Activated CD4-positive, CD25-positive, alpha-beta regulatory T cell treated with anti-CD3 and anti-CD28 coated beads, Interleukin-2, amount 50 U/mL, for 24 hours (primary cell): ENCODE data around the gene ARHGAP11A.

Experiments
- ATAC-seq, 2 donors: fragments of 150-1000 bp; cut with Tn5 transposase; one replicate each; pipeline ENCODE4 v1.10.0; 2021; ENCODE audit warnings: mild to moderate bottlenecking in 1 of 2, moderate library complexity in 1 of 2

ARHGAP11A gene

GRCh38 chr15:32656496-32656895 is 41.2 kb downstream of the ARHGAP11A start:
- ATAC-seq = no peak

DNA sequence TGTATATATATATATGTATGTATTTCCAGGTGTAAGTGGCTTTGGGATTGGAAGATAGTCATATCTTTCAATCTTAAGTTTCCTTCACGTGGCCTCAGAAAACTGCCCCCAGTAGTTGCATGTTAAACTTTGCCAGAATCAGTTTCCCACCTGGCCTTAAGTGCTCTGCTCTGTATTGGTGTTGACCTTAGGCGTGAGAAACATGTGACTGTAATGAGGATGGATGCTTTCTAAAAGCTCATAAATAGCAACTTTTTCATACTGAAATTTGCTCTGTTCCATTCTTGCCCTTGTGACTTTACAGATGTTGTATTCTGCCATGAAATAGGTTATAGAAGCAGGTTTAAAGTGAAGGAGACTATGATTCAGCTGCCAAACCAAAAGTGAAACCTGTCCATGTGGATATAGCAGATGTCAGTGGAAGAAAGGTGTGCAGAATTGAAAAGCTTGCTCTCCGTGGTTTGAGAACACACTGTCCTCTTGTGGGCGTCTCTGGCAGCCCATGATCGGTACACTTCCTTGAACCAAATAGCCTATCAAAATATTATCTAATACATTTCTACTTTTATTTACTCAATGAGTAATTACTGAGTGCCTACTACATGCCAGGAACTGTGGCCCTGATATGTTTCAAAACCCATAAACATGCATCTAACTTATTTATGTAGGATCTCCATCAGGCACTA is 42.0 kb downstream of the ARHGAP11A start:
- peak; percentile 79 to 89 for ATAC-seq

- ATAC-seq = no peak
These were observed 42.6 kb downstream of the ARHGAP11A start for GRCh38 chr15:32657941-32658340.

DNA sequence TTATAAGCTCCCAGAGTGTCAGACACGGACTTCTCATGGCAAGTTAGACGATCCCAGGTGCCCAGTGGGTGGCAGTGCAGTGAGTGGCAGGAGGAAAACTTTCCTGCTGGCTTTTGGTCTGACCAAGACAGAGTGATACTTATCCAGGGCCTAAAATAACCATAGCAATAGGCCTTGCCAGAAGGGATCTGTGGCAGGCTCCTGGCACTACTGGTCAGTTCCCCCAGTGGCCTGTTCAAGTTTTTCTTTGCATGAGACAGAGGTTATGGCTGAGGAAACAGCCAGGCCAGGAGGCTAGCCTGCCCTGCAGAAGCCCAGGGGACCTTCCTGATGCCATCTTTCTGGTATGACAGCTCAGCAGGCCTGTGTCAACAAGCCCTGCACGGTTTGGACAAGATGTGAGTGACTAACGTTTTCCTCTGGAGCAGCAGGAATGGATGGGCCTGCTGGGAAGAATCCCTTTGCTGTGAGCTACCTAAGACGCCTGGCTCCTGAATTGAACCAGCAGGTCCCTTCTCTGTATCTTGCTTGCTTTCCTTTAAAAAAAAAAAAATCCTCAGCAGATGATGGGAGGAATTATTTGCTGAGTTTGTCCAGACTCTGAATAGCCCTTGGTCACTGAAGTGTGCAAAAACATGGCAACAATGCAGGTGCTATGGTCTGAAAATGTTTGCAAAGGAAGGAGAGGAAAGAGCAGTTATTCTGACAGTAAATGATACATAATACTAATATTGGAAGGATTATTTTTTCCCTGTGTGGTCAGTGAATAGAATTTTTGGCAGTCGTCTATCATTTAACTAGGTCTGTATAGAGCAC is 44.2 kb downstream of the ARHGAP11A start:
- no peak for ATAC-seq

DNA sequence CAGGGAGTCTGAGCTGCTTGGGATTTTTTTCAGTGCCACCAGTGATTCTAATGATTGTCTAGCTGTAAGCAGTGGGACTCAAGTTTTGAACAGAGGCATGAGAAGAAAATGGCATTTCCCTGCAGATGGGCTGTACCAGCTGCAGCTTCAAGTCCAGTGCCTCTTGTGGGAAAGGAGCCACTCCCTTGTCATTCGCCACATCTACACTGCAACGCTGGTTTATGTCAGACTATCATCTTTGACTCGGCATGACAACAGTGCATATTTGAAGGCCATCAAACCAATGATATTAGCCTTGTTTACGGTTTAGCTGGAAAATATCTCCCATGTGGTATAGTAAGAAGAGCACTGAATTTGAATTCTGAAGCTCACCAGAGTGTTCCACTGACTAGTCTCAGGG is 48.4 kb downstream of the ARHGAP11A start:
- ATAC-seq = no peak

GRCh38 chr15:32664796-32665195 is 49.5 kb downstream of the ARHGAP11A start:
- ATAC-seq = no peak

DNA sequence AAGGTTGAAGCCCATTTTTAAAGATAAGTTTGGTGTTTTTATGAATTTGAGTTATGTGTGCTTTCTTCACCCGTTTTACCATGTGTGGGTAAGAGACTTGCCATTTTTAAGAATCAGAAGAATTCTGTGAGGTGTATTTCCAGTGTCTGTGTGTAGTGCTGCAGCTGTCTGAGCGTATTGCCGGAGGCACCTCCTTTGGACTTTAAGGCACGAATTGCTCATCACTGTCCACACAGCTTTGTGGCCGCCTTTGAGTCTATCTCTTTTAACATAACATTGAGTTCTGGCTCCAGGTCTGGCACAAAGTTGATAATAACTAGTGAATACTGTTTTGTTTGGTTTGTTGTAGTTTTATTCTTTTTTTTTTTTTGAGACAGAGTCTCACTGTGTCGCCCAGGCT is 52.0 kb downstream of the ARHGAP11A start:
- ATAC-seq = no peak

- no peak for ATAC-seq
These were observed 53.6 kb downstream of the ARHGAP11A start for GRCh38 chr15:32668942-32669341.

- no peak for ATAC-seq
These were observed 54.8 kb downstream of the ARHGAP11A start for GRCh38 chr15:32669896-32670611.

GRCh38 chr15:32670623-32671022 is 55.3 kb downstream of the ARHGAP11A start:
- no peak for ATAC-seq

DNA sequence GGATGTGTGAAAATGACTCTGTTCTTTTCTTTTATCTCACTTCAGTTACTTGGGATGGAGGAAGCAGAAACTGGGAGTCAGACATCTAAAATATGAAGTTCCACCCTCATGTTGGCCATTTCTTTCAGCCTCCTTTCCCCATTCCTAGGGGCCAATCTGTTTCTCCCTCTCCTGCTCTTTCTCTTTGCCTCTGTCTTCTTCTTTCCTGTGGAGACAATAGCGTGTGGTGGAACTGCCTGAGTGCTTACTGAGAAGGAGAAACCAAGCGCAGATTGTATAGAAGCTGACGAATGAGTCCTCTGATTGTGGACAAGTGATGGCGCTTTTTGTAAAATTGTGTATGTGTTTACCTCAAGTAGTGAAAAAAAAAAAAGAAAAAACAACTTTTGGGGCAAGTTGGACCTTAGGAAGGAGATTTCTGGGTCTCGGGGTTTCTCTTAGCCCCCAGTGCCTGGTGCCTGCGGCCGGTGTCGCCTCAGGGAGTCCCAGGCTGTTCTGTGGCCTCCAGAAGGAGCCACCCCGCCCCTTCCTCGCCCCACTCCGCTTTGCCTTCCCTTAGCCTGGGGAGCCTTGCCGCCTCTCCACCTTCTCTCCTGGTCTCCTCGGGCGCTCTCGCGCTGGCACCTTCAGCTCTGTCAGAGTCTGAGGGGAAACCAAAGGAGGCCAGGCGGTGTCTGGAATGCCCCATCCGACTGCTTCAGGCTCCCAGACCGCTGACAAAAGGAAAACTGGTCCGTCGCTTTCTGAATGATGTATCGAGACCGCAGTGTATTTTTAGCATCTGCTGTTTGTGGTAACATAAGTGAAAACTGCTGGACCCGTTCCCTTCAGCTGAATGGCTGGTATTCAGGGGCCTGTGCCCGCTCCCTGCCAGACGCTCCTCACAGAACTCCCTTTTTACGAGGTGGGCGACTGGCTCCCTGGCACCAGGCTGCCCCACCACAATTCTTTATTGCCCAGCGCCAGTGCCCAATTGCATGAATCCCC is 56.3 kb downstream of the ARHGAP11A start:
- no peak for ATAC-seq

DNA sequence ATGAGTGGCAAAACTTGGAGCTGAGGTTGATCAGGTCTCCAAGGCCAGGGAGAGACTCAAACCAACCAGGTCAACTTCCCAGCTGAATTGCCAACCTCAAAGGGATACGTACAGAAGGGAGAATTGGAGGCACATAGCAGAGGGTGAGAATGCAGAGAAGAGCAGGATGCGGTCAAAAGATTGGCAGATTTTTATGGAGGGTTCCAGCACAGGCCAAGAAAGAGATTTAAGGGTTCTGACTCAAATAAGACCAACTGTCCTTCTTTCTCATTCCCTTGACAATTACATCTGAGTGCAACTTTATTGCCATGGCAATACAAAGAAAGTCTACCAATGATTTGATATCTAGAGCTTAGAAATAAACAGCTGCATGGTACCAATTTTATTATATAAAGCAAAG is 59.4 kb downstream of the ARHGAP11A start:
- no peak for ATAC-seq

- ATAC-seq = no peak
These were observed 60.2 kb downstream of the ARHGAP11A start for GRCh38 chr15:32675466-32675865.

GRCh38 chr15:32676169-32676568 is 60.9 kb downstream of the ARHGAP11A start:
- ATAC-seq = no peak

- no peak for ATAC-seq
These were observed 62.0 kb downstream of the ARHGAP11A start for GRCh38 chr15:32677238-32677750.

DNA sequence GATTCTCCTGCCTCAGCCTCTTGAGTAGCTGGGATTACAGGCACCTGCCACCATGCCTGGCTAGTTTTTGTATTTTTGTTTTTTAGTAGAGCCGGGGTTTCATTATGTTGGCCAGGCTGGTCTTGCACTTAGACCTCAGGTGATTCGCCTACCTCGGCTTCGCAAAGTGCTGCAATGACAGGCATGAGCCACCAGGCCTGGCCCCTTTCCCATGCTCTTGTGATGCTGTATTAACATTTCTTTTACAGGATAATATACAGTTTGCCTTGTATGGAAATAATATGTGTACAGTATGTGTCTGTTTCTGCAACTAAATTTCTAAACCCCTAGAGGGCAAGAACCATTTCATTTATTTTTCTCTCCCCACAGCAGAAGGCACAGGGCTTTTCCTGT is 64.0 kb downstream of the ARHGAP11A start:
- ATAC-seq = no peak

- ATAC-seq = no peak
These were observed 67.3 kb downstream of the ARHGAP11A start for GRCh38 chr15:32682569-32682968.

DNA sequence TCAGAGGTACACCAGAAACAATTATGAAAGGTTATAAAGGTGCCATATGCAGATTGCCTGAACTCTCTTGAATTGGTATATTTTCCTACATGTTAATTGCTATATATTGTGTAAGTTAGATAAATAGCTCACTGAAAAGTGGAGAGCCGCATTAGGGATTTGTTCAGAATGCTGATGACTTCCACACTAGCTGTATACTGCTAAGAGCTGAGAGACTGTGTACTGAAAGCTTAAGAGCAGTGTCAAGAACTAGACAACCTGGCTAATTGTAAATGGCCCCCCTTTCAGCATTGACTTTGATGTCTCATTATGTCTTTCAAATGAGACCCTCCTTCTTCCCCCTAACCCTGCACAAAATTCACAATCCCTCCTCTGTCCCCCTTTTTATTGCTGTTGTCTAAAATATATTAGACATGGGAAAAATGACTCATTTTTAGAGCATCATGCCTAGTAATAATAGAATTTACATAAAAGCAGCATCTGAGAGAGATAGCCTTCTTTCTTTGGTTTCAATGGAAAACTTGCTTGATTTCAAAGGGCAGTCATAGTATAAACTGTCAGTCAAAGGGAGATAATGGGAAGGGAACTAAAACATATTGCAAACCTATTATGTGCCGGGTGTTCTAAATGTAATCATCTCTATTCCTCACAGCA is 67.8 kb downstream of the ARHGAP11A start:
- no peak for ATAC-seq

DNA sequence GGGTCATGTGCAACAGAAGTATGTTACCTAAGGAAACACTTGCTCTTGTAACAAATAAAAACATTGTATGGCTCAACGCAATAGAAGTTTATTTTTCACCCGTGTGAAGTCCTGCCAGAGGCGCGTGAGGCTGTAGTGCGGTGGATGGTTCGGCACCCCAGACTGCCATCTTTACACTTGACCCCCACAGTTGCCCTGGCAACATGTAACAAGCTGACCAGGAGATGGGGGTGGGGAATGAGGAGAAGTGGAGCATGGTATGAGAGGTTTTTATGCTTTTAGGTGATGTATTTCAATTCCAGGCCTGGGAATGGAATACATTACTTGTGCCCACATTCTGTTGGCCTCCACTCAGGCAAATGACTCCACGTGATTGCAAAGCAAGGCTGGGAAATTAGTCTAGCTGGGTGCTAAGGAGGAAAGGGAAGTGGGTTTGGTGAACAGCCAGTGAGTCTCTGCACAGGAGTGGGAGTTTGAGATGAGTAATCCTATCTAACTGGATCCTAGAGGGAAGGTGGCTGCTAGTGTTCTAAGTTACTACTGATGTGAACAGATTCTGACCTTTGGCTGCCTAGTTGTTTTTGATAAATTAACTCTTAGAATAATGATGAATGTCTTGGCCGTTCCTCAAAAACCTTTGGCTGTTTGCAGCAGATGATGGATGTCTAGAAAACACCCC is 68.7 kb downstream of the ARHGAP11A start:
- no peak for ATAC-seq

DNA sequence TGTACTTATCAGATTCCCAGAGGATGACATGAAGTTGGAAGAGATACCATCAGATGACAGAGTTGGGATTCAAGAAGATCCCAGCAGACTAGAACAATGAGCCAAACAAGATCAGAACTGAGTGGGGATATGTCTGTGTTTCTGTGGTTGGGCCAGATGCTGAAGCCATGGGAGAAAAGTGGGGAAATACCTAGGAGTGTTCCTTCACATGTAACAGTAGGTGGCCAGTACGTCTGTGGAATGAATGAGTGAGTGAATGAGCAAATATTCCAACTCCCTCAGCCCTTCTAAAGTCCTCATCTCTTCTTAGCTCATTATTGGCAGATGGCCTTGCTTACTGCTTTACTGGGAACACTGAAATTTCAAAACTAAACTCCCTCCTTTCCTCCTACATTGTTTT is 70.3 kb downstream of the ARHGAP11A start:
- no peak for ATAC-seq

GRCh38 chr15:32687556-32687955 is 72.3 kb downstream of the ARHGAP11A start:
- ATAC-seq = no peak
